GM12892 (cell line): Measurements from ENCODE around the gene XIST.
"Not testable (repeated sequence)": the region's sequence is repeated elsewhere in the genome, so short reads cannot be mapped to it uniquely, and the experiment has no call there.

Experiments
- POLR2A ChIP-seq: IDR thresholded peaks from 2 replicates; pipeline ENCODE4 v1.6.1; 2011; ENCODE audit warnings: low read depth, low read length, control low read depth
- POLR2AphosphoS5 ChIP-seq: IDR thresholded peaks from 2 replicates; pipeline ENCODE4 v1.6.1; 2011; ENCODE audit warnings: low read depth, low read length, control low read depth

- TF ChIP-seq POLR2AphosphoS5, POLR2A: not testable (repeated sequence)
Measured at GRCh38 chrX:73898315-73898714, 45.8 kb upstream of the XIST start.
